Epithelial cell of esophagus (primary cell): Measurements from ENCODE around the gene CIZ1.

ENCODE experiments used
- DNase-seq: peaks from one replicate; pipeline ENCODE4 v3.0.0; 2010; ENCODE audit warnings: low read depth
- H3K4me3 ChIP-seq: 2 replicates; pipeline ENCODE4 v1.5.1; 2011; ENCODE audit warnings: mild to moderate bottlenecking, low read length, control low read depth
- CTCF ChIP-seq: IDR thresholded peaks from 2 replicates; pipeline ENCODE4 v1.5.1; 2011; ENCODE audit warnings: low read depth, mild to moderate bottlenecking, low read length, control low read depth, inconsistent platforms; ENCODE audit not compliant: insufficient read depth; ENCODE audit errors: missing control alignments

The CIZ1 gene

GRCh38 chr9:128148509-128149000, 42.8 kb downstream of the CIZ1 start:
- no peak for TF ChIP-seq CTCF
- no peak overlapping the region for H3K4me3 ChIP-seq
- no peak for DNase-seq

GRCh38 chr9:128146591-128147120, 44.7 kb downstream of the CIZ1 start:
- no peak for TF ChIP-seq CTCF
- no peak for DNase-seq
- H3K4me3 ChIP-seq = no peak overlapping the region

GRCh38 chr9:128145951-128146351, 45.4 kb downstream of the CIZ1 start:
- no peak for TF ChIP-seq CTCF
- no peak for DNase-seq
- H3K4me3 ChIP-seq = no peak overlapping the region

- no peak for TF ChIP-seq CTCF
- no peak overlapping the region for H3K4me3 ChIP-seq
- peak; percentile 99 for DNase-seq
Measured at GRCh38 chr9:128145536-128145935, 45.8 kb downstream of the CIZ1 start.

- no peak overlapping the region for H3K4me3 ChIP-seq
- no peak for DNase-seq
- no peak for TF ChIP-seq CTCF
Measured at GRCh38 chr9:128144239-128145181, 46.9 kb downstream of the CIZ1 start.

GRCh38 chr9:128143525-128144238, 47.7 kb downstream of the CIZ1 start:
- no peak overlapping the region for H3K4me3 ChIP-seq
- TF ChIP-seq CTCF = no peak
- no peak for DNase-seq
